ENCODE measurements around the gene PKNOX2. TPM values are rescaled to one million over a fixed set of nuclear protein-coding genes. Genes with fewer than 3 reads are reported as not detected.

The PKNOX2 gene
- total RNA-seq, 3 donors from 2014 or later: 0.38 TPM; not detected in 2

DNA sequence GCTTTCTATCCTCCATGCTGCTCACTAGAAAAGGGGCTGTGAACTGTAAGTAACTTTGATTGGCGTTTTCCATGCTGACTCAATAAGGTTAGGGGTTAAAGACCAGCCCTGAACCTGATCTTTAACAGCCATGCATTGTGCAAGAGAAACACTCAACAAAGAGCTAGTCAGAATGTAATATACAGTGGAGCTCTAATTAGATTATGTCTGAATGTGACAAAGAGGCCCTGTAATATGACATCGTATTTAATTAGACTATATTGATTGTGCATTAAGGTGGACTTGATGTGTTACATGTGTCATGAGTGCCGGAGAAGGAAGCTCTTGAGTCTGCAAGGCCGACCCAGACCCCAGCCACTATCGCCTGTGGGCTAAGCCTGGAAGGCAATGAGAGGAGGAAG lies 70.5 kb downstream of the PKNOX2 start:
- no peaks in the 10 kb centered on the region for H3K36me3 Mint-ChIP-seq (ENCODE audit: insufficient read depth)
- no peak for ATAC-seq
- no peak overlapping the region for H3K4me3 Mint-ChIP-seq
- H3K4me1 Mint-ChIP-seq (ENCODE audit: low read depth): no peaks in the 10 kb centered on the region
- H3K9me3 Mint-ChIP-seq: peaks cover 3% of the 10 kb centered on the region
- peaks cover 18% of the 10 kb centered on the region for H3K27me3 Mint-ChIP-seq (ENCODE audit: low read depth)
- no peak for DNase-seq

DNA sequence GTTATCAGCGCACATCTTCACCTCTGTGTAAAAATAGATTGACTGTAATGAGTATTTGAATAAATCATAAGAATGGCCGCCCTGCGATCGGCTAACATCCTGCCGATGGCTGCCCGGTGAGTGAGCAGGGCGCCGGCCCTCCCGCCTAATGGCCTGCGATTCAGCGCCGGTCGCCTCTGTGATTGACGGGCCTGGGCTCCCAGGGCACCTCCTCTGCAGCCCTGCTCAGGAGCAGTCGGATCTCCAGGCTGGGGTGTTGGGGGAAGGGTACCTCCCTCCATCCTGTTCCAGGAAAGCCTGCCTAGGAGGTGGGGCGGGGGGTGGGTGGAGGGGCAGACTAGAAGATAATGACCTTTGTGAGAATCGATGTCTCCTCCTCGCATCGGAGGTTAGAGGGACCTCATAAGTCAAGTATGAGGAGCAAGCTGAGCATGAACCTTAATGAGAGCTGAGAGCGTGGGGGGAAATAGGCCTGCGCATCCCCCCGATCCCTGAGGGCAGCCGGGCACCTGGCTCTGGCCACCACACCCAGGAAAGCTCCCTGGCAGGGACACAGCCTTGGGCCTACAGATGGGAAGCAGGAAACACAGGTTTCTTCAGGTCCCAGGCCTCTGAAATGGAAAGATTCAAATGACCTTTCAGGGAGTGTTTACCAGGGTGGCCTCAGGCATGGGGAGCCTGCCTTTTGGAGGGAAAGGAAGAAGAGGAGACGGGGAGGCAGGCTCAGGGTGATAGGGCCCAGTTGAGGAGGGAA lies 71.7 kb downstream of the PKNOX2 start:
- ATAC-seq (no peak), DNase-seq (no peak)
- Mint-ChIP-seq H3K4me1 (ENCODE audit: low read depth) (no peaks in the 10 kb centered on the region), H3K36me3 (ENCODE audit: insufficient read depth) (no peaks in the 10 kb centered on the region), H3K27me3 (ENCODE audit: low read depth) (peaks cover 18% of the 10 kb centered on the region), H3K9me3 (peaks cover 3% of the 10 kb centered on the region), H3K4me3 (no peak overlapping the region)

DNA sequence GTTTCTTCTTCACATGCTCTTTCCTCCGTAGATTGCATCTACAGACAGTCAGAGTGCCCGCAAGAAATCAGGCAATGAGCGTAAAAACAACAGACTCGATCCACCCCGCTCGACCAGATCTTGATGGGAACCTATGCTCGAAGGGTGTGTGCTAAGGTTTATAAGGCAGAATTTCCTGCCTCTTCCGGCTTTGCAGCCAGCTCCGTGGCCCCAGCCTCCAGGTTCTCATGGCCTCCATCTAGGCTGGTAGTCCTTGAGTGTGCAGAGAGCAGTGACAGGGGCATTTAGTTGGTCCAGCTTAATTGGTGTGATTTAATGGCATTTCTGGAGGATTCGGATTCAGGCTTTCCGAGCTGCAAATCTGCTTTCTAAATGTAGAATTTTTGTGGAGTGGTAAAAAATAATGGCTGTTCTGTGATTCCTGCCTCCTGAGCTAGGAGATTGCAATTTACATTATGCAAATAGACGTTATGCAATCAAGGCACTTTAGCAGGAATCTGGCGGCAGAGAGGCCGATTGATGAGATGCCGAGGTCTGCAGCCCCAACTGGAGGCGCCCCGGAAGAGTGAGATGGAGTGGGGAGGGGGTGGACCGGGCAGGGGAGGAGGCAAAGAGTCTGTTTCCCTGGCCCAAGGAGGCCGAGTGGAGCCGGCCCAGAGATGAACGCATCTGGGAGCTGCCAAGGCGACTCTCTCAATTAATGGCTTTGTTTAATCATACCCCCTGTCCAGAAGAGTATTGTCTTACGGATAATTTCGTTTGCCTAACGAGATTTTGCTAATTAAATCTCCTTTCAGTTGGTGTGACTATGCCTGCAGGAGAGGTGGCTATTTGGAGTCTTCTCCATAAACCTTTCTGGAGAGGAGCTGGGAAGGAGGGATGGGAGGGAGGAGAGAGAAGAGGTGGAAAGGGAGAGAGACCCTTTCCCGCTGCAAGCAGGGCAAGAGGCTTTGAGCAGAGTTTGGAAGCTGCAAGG lies 75.3 kb downstream of the PKNOX2 start:
- Mint-ChIP-seq H3K27me3 (ENCODE audit: low read depth) (peaks cover 8% of the 10 kb centered on the region), H3K4me1 (ENCODE audit: low read depth) (no peaks in the 10 kb centered on the region), H3K9me3 (peaks cover 3% of the 10 kb centered on the region), H3K4me3 (no peak overlapping the region), H3K36me3 (ENCODE audit: insufficient read depth) (no peaks in the 10 kb centered on the region)
- ATAC-seq (no peak), DNase-seq (no peak)

DNA sequence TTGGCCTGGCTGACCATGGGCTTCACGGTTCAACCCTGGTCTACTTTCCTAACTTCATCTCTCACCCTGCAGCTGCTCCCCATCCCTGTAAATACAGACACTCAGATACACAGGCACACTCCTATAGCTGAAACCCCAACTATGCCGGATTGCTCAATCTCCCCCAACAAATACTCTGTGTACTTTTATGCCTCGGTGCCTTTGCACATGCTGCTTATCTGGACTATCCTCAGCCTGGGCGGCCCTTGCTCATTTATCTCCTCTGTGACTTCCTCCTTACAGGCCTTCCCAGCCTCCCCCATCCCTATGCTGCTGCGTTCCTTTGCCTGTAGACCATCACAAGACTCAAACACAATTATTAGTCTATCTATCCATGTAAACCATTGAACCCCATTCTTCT lies 76.6 kb downstream of the PKNOX2 start:
- H3K36me3 Mint-ChIP-seq (ENCODE audit: insufficient read depth): no peaks in the 10 kb centered on the region
- peaks cover 8% of the 10 kb centered on the region for H3K27me3 Mint-ChIP-seq (ENCODE audit: low read depth)
- H3K9me3 Mint-ChIP-seq: peaks cover 3% of the 10 kb centered on the region
- H3K4me3 Mint-ChIP-seq: no peak overlapping the region
- no peaks in the 10 kb centered on the region for H3K4me1 Mint-ChIP-seq (ENCODE audit: low read depth)
- ATAC-seq (no peak), DNase-seq (no peak)

DNA sequence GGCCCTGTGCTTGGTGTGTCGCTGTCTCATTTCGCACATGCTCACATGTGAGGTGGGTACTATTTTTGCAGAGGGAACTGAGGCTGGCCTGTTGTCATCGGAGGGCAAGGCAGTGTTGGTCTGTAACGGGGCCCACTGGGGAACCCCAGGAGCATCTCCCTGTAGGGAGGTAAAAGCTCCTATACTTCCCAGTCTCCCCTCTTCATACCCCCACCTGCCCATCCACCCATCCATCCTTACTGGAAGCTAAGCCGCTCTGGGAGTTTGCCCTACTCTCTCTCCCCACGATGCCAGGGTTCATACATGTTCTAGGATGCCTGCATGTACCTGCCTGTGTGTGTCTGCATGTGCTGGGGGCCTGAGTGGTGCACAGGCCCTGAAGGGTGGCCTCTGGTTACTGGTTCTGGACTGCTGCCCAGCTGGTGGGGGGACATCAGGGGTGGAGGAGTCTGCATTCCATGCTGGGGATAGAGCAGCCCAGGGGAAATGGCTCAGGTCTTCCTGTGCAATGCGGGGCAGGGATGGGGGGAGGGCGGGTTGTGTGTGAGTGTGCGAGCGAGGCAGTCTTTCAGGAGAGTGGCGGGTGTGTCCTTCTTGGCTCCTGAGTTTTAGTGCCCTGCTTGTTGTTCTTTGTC lies 77.7 kb downstream of the PKNOX2 start:
- Mint-ChIP-seq H3K9me3 (peaks cover 3% of the 10 kb centered on the region), H3K4me1 (ENCODE audit: low read depth) (no peaks in the 10 kb centered on the region), H3K27me3 (ENCODE audit: low read depth) (peaks cover 11% of the 10 kb centered on the region), H3K36me3 (ENCODE audit: insufficient read depth) (no peaks in the 10 kb centered on the region), H3K4me3 (no peak overlapping the region)
- DNase-seq (no peak), ATAC-seq (no peak)

DNA sequence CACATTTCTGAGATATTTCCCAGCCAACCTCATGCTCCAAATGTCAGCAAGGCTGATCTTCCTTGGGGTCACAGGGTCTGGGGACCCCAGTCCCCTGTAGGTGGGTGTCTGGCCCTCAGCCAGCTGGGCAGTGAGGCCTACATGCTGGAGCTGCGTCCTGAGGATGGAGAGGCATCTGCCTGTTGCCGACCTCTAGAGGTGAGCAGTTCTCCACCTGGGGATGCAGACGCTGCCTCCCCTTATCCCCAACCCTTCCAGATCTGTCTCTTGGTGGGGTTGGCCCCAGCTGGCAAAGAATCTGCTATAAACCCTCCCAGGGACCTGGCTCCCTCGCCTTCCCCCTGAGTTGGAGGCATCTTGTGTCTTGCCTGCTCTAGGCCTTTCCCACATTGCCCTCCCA lies 79.6 kb downstream of the PKNOX2 start:
- peaks cover 8% of the 10 kb centered on the region for H3K27me3 Mint-ChIP-seq (ENCODE audit: low read depth)
- no peak for ATAC-seq
- H3K4me1 Mint-ChIP-seq (ENCODE audit: low read depth): no peaks in the 10 kb centered on the region
- H3K4me3 Mint-ChIP-seq: no peak overlapping the region
- no peaks in the 10 kb centered on the region for H3K9me3 Mint-ChIP-seq
- no peaks in the 10 kb centered on the region for H3K36me3 Mint-ChIP-seq (ENCODE audit: insufficient read depth)
- no peak for DNase-seq

DNA sequence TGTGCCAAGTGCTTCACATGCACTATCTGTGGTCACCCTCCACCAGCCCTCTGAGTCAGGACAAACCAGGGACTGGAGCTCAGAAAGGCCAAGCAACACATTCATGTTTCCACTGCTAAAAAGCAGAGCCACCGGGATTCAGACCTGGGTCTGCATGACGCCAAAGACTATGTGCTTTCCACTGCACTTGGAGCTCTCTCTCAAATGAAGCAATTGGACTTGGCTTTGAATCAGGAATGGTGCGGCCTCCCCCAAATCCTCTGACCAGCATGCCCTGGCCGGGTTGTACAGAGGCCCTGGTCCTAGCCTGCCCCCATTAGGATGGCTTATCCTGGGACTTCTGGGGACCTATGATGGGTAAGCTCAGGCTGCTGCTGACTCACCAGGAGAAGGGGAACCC lies 80.7 kb downstream of the PKNOX2 start:
- Mint-ChIP-seq H3K4me3 (no peak overlapping the region), H3K4me1 (ENCODE audit: low read depth) (no peaks in the 10 kb centered on the region), H3K36me3 (ENCODE audit: insufficient read depth) (no peaks in the 10 kb centered on the region), H3K27me3 (ENCODE audit: low read depth) (peaks cover 3% of the 10 kb centered on the region), H3K9me3 (no peaks in the 10 kb centered on the region)
- DNase-seq (no peak), ATAC-seq (no peak)

DNA sequence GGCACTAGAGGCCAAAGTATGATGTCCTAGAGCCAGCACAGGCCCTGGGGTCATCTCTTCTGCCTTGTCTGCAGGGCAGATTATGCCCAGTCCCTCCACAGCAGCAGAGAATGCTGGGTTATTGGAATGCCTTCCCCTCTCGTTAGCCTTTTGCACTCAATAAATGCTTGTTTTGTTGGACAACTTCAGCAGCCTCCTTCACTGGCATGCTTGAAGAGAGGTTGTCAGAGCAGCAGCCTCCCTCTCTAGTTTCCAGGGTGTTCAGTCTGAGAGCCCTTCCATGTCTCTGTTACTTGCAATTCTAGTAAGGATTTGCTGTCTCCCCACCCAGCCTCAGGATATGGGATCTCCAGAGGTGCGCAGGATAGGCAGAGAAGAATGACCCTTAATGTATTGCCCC lies 82.9 kb downstream of the PKNOX2 start:
- no peaks in the 10 kb centered on the region for H3K36me3 Mint-ChIP-seq (ENCODE audit: insufficient read depth)
- ATAC-seq (no peak), DNase-seq (no peak)
- H3K4me1 Mint-ChIP-seq (ENCODE audit: low read depth): no peaks in the 10 kb centered on the region
- peaks cover 3% of the 10 kb centered on the region for H3K27me3 Mint-ChIP-seq (ENCODE audit: low read depth)
- no peak overlapping the region for H3K4me3 Mint-ChIP-seq
- H3K9me3 Mint-ChIP-seq: no peaks in the 10 kb centered on the region

DNA sequence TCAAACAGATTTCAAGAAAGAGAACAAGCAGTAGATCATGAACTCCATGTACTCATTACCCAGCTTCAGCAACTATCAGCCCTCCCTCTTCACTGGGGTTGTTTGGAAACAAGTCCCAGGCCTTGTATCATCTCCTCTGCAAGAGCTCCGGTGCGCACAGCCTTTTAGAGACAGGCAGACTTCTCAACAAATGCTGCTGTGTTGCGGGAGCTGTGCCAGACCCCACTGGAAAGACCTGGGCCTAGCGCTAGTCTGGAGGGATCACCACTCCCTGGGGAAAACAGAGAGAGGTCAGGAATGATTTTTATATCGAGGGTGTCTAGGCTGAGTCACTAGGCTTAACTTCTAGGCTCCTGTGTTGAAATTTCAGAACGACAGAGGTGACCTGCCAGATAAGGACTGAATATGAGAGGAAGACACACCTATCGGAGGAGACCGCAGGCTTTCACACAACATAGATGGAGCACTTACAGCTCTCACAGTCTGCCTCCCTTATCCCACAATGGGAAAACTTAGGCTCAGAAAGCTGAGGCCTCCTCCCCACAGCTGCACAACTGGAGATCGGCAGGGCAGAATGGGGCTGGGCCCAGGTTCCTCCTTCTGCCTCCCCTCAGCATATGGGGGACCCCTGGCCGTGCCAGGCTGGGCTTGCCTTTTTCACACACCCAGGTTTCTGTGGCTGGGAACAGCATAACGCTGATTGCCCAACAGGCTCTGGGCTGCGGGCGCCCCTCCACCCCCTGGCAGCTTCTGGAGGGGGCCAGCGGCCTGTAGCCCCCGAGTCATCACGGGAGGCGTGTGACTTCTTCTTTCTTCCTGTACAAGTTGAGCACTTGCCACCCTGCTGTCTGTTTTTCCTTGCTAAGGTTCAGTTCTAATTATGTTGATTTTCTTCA lies 86.0 kb downstream of the PKNOX2 start:
- Mint-ChIP-seq H3K4me3 (no peak overlapping the region), H3K36me3 (ENCODE audit: insufficient read depth) (no peaks in the 10 kb centered on the region), H3K4me1 (ENCODE audit: low read depth) (no peaks in the 10 kb centered on the region), H3K27me3 (ENCODE audit: low read depth) (peaks cover 3% of the 10 kb centered on the region), H3K9me3 (no peaks in the 10 kb centered on the region)
- DNase-seq (no peak), ATAC-seq (no peak)

DNA sequence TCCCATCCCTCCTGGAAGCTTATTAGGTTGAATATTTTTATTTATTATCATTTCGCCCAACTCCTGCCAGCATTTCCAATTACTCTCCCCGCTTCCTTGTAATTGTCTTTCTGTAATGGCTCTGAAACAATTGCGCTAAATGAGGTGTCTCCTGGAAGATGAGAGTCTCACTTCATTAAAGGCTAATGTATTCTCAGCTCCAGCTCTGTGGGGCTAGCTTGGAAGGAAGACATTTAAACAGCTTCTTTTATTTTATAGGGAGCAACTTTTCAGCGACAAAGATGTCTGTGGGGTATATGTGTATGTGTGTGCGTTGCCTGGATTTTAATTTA lies 86.6 kb downstream of the PKNOX2 start:
- no peak for ATAC-seq

DNA sequence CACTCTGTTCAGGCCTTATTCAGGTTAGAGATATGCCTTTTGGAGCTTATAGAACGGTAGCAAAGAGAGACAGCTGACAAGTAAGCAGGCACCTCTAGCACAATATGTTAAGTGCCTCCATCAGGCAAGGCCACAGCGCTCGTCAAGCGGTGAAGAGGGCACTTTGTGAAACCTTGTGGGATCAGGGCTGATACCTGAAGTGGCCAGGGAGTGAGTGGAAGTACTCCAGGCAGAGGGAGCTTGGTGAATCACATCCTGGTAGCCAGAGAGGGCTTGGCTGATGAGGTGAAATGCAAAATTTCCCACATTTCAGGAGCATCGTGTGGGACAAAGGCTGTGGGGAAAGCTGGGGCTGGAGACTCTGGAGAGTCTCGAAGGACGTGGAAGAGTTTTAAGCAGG lies 87.4 kb downstream of the PKNOX2 start:
- Mint-ChIP-seq H3K4me1 (ENCODE audit: low read depth) (no peaks in the 10 kb centered on the region), H3K9me3 (no peaks in the 10 kb centered on the region), H3K27me3 (ENCODE audit: low read depth) (peaks cover 6% of the 10 kb centered on the region), H3K36me3 (ENCODE audit: insufficient read depth) (no peaks in the 10 kb centered on the region), H3K4me3 (no peak overlapping the region)
- DNase-seq (no peak), ATAC-seq (no peak)

More for the DNA sequence above, 86.6 kb downstream of the PKNOX2 start:
- H3K4me3 Mint-ChIP-seq: no peak overlapping the region
- H3K36me3 Mint-ChIP-seq (ENCODE audit: insufficient read depth): no peaks in the 10 kb centered on the region
- no peak for DNase-seq
- no peaks in the 10 kb centered on the region for H3K4me1 Mint-ChIP-seq (ENCODE audit: low read depth)
- peaks cover 3% of the 10 kb centered on the region for H3K27me3 Mint-ChIP-seq (ENCODE audit: low read depth)
- H3K9me3 Mint-ChIP-seq: no peaks in the 10 kb centered on the region

DNA sequence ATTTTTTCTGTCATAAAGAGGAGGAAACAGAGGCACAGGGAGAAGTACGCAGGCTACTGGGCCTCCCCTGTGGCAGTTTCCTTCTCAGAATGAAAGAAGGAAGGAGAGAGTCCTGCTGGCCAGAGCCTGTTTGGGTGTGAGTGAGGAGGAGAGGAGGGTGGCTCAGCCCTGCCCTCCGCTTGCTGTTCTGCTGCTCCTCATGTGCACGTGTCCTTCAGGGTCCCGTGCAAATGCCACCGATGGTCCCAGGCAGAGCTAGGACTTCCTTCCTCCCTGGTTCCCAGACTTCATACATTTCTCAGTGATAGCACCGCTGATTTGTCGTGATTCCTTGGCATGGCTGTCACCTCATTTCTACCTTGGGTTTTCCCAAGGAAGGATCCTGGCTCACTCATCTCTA lies 88.7 kb downstream of the PKNOX2 start:
- Mint-ChIP-seq H3K36me3 (ENCODE audit: insufficient read depth) (no peaks in the 10 kb centered on the region), H3K4me1 (ENCODE audit: low read depth) (no peaks in the 10 kb centered on the region), H3K27me3 (ENCODE audit: low read depth) (peaks cover 3% of the 10 kb centered on the region), H3K4me3 (no peak overlapping the region), H3K9me3 (no peaks in the 10 kb centered on the region)
- ATAC-seq (no peak), DNase-seq (no peak)

DNA sequence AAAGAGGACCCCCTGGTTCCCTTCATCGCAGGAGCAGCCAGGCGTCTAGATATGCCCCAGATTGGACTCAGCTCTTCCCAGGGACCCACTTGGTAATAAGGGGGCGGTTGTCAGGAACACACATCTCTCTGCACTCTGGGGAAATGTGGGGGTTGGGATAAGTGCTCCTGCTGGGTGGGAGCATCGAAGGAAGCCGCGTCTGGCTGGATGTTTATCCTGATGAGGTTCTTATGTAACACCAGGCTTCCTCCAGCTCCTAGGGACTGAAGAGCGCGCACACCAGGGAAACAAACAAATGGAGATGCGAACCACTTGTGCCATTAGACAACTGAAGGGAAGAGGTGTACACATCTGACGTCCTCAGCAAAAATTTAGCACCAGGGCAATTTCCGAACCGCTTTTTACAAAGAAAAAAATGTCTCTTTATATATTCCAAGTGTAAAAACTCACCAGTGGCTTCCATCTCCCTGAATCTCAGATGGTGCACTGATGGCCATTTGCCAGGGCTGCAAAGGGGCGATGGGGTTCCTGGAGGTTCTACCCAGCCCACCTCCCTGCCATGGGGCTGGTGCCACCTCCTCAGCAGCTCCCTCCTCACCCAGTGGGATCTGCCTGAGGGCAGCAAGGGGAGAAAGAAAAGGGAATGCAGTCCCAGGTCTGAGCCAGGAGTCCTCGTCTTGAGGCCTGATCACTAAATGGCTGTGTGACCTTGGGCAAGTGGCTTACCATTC lies 89.4 kb downstream of the PKNOX2 start:
- no peak for ATAC-seq
- DNase-seq: no peak
- Mint-ChIP-seq H3K4me1 (ENCODE audit: low read depth) (no peaks in the 10 kb centered on the region), H3K27me3 (ENCODE audit: low read depth) (peaks cover 3% of the 10 kb centered on the region), H3K36me3 (ENCODE audit: insufficient read depth) (no peaks in the 10 kb centered on the region), H3K4me3 (no peak overlapping the region), H3K9me3 (no peaks in the 10 kb centered on the region)
